Measurements from ENCODE around the gene DVL3. TPM values are rescaled to one million over a fixed set of nuclear protein-coding genes. Genes with fewer than 3 reads are reported as not detected.

The DVL3 gene
- total RNA-seq, 1 experiment from 2014 or later: 60.7 TPM

- TF ChIP-seq ZNF274 (IDR thresholded peaks at IDR 0.05; ENCODE audit: low read depth, low read length) (no peak), JUND (IDR thresholded peaks at IDR 0.05) (no peak), CBX3 (IDR thresholded peaks at IDR 0.05; ENCODE audit: low read depth) (no peak), EGR1 (IDR thresholded peaks at IDR 0.05; ENCODE audit: low read depth) (no peak), EZH2phosphoT487 (IDR thresholded peaks at IDR 0.05; ENCODE audit: borderline replicate concordance) (no peak), EZH2 (IDR thresholded peaks at IDR 0.05) (no peak)
Measured at GRCh38 chr3:184157206-184157605, 2.0 kb downstream of the DVL3 start (continued).

GRCh38 chr3:184158404-184158803, 3.2 kb downstream of the DVL3 start:
- no peak for ATAC-seq
- Histone ChIP-seq H3K9me3 (ENCODE audit: control insufficient read depth in 1 of 2, insufficient read depth in 1 of 2, low read depth in 1 of 2, low read length in 2 of 2) (no peaks in the 10 kb centered on the region), H3K9ac (ENCODE audit: low read length) (no peak overlapping the region), H3K9me2 (ENCODE audit: insufficient read depth) (no peaks in the 10 kb centered on the region), H3K79me2 (ENCODE audit: insufficient read depth, low read length) (peaks cover 53% of the 10 kb centered on the region), H3K4me3 (replicated peaks in 1 of 2; ENCODE audit: low read depth in 1 of 2, low read length in 2 of 2) (no peak overlapping the region), H3K27me3 (ENCODE audit: insufficient read depth, low read length) (no peaks in the 10 kb centered on the region), H2AFZ (ENCODE audit: low read depth, low read length, poor library complexity, severe bottlenecking) (no peak overlapping the region), H3K36me3 (ENCODE audit: control insufficient read depth in 1 of 2, insufficient read depth in 2 of 2, low read length in 2 of 2) (peaks cover 0 to 2% of the 10 kb centered on the region in 2 experiments; a peak in 1 of 4 replicates), H3K4me1 (ENCODE audit: control insufficient read depth in 1 of 2, insufficient read depth in 2 of 2, low read length in 2 of 2) (peaks cover 7 to 21% of the 10 kb centered on the region in 2 experiments; a peak in 3 of 4 replicates), H3K27ac (ENCODE audit: low read depth, low read length) (no peak overlapping the region), H3K4me2 (ENCODE audit: low read length) (no peak overlapping the region), H4K20me1 (ENCODE audit: insufficient read depth) (no peaks in the 10 kb centered on the region)
- CTCF ChIA-PET: interaction anchor here (0.7 to 1.3 kb wide), 2 partner anchors 70 to 131 kb away, joined by 3 to 4 read pairs; partner anchors contain the start of gene VWA5B2
- POLR2A ChIA-PET: interaction anchor here (1.3 kb wide), 1 partner anchor 73 kb away, joined by 3 read pairs; no protein-coding TSS in a partner anchor
- BruUV-seq (replicated peaks): no TSS peak
- RAD21 ChIA-PET (ENCODE audit: low non-redundant PET in 1 of 2, low total read pairs in 2 of 2, uncharacterized antibody in 2 of 2, unreplicated experiment in 2 of 2): no interaction called here
- no peak for DNase-seq (ENCODE audit: low read depth, low spot score)
- intact Hi-C loops (cut with micrococcal nuclease): no loop called here
- TF ChIP-seq FOSL1 (IDR thresholded peaks at IDR 0.05; ENCODE audit: low read depth) (no peak), REST (IDR thresholded peaks at IDR 0.05; ENCODE audit: low read depth) (no peak), SIN3A (IDR thresholded peaks at IDR 0.05; ENCODE audit: low read depth) (no peak), POLR2A (IDR thresholded peaks at IDR 0.05; ENCODE audit: borderline replicate concordance, extremely low read depth, insufficient read depth, insufficient read length) (no peak), ELF1 (IDR thresholded peaks at IDR 0.05; ENCODE audit: borderline replicate concordance, low read depth) (no peak), SP1 (IDR thresholded peaks at IDR 0.05; ENCODE audit: low read depth) (no peak), RAD21 (IDR thresholded peaks at IDR 0.05; ENCODE audit: low read depth) (no peak), SRF (IDR thresholded peaks at IDR 0.05; ENCODE audit: low read depth) (no peak), CEBPB (IDR thresholded peaks at IDR 0.05; ENCODE audit: low read depth) (no peak), EZH2 (IDR thresholded peaks at IDR 0.05) (no peak), ZBTB33 (IDR thresholded peaks at IDR 0.05; ENCODE audit: extremely low read depth, insufficient replicate concordance, low read length) (no peak), POLR2AphosphoS5 (IDR thresholded peaks at IDR 0.05; ENCODE audit: low read depth, low read length) (no peak), ATF3 (IDR thresholded peaks at IDR 0.05) (no peak), MAX (IDR thresholded peaks at IDR 0.05) (no peak), ZNF274 (IDR thresholded peaks at IDR 0.05; ENCODE audit: low read depth, low read length) (no peak), TCF7L2 (IDR thresholded peaks at IDR 0.05; ENCODE audit: borderline replicate concordance, extremely low read depth, insufficient read depth, insufficient read length) (no peak), JUND (IDR thresholded peaks at IDR 0.05) (no peak), CBX3 (IDR thresholded peaks at IDR 0.05; ENCODE audit: low read depth) (no peak)
